ACHN (cell line): ENCODE measurements around the gene FIBCD1.
A peak's percentile ranks its signal among the peaks of the same experiment; 100 is the strongest.

Experiments used
- DNase-seq: peaks from one replicate; pipeline ENCODE4 v3.0.0-alpha.2; 2015
- in situ Hi-C: cut with HindIII; loops from 2 replicates; pipeline ENCODE4 v1.10.0; 2017; ENCODE audit warnings: low sequenced_read_pairs, low pct_ligation_motif_present, low pct_unique_long_range_greater_than_20kb

Gene FIBCD1

GRCh38 chr9:130930132-130930803 lies 8.8 kb downstream of the FIBCD1 start:
- DNase-seq: no peak
- in situ Hi-C loops: no loop called here

GRCh38 chr9:130929571-130930038 lies 9.4 kb downstream of the FIBCD1 start:
- in situ Hi-C loops: no loop called here
- DNase-seq: no peak

- in situ Hi-C loops: no loop called here
- peak; percentile 89 for DNase-seq
Measured at GRCh38 chr9:130927995-130928900, 10.8 kb downstream of the FIBCD1 start.

- in situ Hi-C loops: no loop called here
- peak; percentile 55 for DNase-seq
Measured at GRCh38 chr9:130927338-130927737, 11.7 kb downstream of the FIBCD1 start.

GRCh38 chr9:130925050-130925678 lies 13.9 kb downstream of the FIBCD1 start:
- DNase-seq: no peak

GRCh38 chr9:130924448-130924788 lies 14.6 kb downstream of the FIBCD1 start:
- in situ Hi-C loops: no loop called here
- no peak for DNase-seq

More at GRCh38 chr9:130925050-130925678, 13.9 kb downstream of the FIBCD1 start:
- in situ Hi-C loops: no loop called here

- DNase-seq: no peak
- in situ Hi-C loops: no loop called here
Measured at GRCh38 chr9:130923611-130924447, 15.2 kb downstream of the FIBCD1 start.

GRCh38 chr9:130922893-130923610 lies 16.0 kb downstream of the FIBCD1 start:
- DNase-seq: no peak
- in situ Hi-C loops: no loop called here

GRCh38 chr9:130921989-130922892 lies 16.8 kb downstream of the FIBCD1 start:
- DNase-seq: no peak
- in situ Hi-C loops: no loop called here

GRCh38 chr9:130921300-130921988 lies 17.6 kb downstream of the FIBCD1 start:
- DNase-seq: no peak
- in situ Hi-C loops: no loop called here

GRCh38 chr9:130920762-130921299 lies 18.2 kb downstream of the FIBCD1 start:
- in situ Hi-C loops: no loop called here
- no peak for DNase-seq

- in situ Hi-C loops: no loop called here
- DNase-seq: no peak
Measured at GRCh38 chr9:130920233-130920632, 18.8 kb downstream of the FIBCD1 start.

- DNase-seq: no peak
- in situ Hi-C loops: no loop called here
Measured at GRCh38 chr9:130919559-130920145, 19.4 kb downstream of the FIBCD1 start.

- in situ Hi-C loops: no loop called here
- no peak for DNase-seq
Measured at GRCh38 chr9:130918826-130919558, 20.1 kb downstream of the FIBCD1 start.

GRCh38 chr9:130918101-130918825 lies 20.8 kb downstream of the FIBCD1 start:
- no peak for DNase-seq
- in situ Hi-C loops: no loop called here
